ENCODE data around the gene ATP6V0E1.
A peak's percentile ranks its signal among the peaks of the same experiment; 100 is the strongest.

Gene ATP6V0E1

DNA sequence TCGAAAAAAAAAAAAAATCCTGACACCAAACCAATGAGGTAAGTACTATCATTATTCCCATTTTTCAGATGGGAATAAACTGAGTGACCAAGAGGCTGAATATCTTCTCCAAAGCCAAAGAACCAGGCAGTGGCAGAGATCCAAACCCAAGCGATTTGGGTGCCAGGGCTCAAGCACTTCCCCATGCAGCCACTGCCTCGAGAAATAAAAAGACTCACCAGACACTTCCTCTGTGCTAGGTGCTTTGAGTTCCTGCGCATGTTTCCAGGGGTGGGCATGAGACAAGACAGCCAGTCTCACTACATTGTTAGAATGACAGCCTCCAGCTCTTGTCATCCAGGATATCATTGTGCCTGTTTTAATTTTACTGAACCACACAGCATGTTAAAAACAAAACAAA, 26.6 kb upstream of the ATP6V0E1 start:
- DNase-seq (ENCODE audit: low read depth, low spot score) = no peak

DNA sequence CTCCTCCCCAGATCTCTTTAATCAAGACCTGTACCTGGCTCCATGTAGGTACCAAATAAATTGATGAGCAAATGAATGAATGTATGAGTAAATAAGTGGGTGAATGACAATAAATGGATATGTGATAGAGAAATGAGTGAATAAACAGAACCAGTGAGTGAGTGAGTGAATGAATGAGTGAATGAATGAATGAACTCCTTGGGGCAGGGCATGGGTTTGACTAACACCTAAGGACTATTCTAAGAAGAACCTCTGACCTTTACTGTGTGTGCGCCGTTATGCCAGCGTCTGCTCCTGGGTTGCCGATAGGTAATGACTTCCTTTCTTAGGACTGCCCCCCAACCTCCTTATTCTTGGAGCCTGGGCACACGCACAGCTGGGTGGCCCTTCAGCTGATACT, 26.1 kb upstream of the ATP6V0E1 start:
- no peak for DNase-seq (ENCODE audit: low read depth, low spot score)

DNA sequence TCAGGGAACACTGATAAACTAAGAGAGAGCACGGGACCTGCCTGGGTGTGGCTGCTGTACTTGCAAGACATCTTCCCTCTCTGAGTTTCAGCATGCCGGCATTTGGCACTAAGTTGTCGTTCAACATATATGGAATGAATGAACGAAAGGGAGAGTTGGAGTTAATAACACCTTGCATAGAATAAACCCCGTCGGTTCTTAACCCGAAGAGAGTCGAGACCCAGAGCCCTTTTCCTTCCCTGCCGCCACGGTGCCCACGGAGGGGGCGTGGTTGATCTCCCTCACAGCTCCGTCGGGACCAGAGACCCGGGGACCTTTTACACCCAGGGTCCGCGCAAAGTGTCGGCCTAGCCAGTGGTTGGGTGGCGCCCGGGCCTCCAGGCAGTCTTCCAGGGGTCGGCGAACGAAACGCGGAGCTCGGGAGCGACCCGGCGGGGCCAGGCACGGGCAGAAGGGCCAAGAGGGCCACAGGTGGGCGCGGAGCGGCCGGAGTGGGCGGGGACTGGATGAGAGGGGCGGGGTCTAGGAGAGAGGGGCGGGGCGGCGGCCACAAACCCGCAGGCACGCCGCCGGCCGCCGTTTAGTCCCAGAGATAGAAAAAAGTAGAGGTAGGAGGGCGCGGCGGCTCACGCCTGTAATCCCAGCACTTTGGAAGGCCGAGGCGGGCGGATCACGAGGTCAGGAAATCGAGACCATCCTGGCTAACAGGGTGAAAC, 25.1 kb upstream of the ATP6V0E1 start:
- DNase-seq (ENCODE audit: low read depth, low spot score) = peak; percentile 81

DNA sequence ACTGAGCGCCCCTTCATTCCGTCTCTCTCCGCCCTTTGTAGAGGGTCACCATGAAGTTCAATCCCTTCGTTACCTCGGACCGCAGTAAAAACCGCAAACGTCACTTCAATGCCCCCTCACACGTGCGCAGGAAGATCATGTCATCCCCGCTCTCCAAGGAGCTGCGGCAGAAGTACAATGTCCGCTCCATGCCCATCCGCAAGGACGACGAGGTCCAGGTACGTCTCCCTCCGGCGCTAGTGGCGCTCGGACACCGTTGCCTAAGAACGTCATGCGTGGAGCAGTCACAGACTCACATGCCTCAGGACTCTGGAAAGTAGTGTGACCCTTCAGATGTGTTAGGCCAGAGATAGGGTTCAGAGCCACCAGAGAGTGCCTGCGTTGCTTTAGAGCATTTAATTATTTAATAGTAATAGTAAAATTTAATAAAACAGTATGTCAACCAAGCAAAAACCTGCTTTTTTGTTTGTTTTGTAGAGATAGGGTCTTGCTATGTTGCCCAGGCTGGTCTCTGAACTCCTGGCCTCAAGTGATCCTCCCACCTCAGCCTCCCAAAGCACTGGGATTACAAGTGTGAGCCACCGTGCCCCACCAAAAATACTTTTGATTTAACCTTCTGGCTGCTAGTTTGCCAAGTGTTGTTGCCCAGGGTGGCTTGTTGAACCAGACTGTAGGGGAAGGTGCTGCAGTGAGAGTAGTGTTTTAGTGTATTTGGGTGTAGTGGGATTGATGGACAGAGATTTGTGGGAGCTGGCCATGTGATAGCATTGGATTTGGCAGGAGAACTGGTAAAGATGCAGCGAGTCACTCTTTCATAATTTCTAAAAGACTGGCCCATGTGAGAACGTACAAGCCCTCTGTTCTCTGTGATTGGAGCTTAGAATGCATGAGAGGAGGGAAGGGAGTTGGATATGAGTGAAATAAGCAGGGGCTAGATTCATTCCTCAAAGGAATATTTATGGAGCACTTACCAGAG, 23.5 kb upstream of the ATP6V0E1 start:
- no peak for DNase-seq (ENCODE audit: low read depth, low spot score)

DNA sequence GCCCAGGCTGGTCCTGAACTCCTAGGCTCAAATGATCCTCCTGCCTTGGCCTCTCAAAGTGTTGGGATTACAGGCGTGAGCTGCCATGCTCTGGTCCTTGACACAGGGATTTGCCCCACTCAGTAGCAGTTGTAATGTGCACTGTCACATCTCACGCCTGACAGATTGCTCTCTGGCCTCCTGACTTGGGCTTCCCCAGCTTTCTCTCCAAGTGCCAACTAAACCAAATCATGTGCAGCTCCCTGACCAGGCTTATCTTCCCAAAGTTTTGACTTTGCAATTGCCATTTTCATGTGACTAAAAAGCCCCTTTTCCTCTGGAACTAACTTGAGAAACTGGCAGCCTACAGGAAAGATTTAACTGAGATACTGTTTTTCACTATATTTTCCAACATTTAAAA, 13.7 kb upstream of the ATP6V0E1 start:
- DNase-seq (ENCODE audit: low read depth, low spot score) = no peak

DNA sequence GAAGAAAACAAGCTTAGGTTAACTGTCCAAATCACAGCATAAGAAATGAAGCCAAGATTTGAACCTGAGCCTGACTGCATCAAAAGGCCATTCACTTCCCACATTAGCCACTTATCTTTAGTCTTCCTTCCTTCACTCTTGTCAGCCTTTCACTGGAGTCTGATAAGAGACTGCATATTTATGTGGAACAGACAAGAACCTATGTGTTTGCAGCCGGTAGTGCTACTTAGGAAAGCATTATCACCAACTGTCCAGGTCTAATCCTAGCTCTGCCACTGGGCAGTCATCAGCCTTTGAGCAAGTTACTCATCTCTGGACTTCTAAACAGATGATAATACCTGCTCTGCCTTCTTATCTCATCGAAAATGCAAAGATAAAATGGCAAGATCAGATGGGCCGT, 12.1 kb upstream of the ATP6V0E1 start:
- no peak for DNase-seq (ENCODE audit: low read depth, low spot score)

DNA sequence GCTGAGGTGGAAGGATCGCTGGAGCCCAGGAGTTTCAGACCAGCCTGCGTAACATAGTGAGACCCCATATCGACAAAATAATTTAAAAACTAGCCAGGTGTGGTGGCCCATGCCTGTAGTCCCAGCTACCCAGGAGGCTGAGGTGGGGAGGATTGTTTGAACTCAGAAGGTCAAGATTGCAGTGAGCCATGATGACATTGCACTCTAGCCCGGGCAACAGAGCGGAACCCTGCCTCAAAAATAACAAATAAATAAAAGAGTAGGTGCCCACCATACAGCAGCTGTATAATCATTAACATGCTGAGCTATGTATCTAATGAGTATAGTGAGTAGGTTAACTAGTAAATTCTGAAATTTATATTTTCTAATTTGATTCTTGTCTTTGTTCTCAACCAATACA, 11.0 kb upstream of the ATP6V0E1 start:
- DNase-seq (ENCODE audit: low read depth, low spot score) = no peak

DNA sequence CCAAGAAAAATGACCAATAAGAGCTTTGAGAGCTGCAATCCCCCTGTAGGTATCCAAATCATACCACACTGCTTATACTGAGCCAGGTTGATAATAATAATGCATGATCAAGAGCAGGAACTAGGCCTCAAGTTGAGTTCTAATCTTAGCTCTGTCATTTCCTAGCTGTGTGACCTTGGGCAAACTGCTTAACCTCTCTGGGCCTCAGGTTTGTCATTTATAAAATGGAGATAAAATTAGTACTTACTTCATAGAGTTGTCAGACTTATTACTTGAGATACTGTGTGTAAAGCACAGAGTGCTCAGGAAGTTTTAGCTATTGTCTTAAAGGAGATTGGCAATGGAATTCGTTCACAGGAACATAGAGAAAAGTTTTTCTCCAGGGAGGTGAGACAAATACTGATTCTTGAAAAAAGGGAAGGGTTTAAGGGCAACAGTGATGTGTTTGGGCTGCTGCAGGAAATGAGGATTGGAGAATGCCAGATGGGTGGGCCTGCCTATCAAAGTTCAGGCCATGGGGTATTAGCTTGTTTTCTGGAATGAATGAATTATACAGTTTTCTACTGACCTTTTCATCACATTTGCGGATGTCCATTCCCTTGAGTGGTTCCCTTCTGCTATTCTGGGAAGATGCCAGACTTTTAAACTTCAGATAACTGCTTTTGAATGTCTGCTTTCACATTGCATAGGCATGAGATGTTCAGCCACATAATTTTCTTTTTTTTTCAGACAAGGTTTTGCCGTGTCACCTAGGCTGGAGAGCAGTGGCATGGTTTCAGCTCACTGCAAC, 10.2 kb upstream of the ATP6V0E1 start:
- peak; percentile 62 for DNase-seq (ENCODE audit: low read depth, low spot score)

DNA sequence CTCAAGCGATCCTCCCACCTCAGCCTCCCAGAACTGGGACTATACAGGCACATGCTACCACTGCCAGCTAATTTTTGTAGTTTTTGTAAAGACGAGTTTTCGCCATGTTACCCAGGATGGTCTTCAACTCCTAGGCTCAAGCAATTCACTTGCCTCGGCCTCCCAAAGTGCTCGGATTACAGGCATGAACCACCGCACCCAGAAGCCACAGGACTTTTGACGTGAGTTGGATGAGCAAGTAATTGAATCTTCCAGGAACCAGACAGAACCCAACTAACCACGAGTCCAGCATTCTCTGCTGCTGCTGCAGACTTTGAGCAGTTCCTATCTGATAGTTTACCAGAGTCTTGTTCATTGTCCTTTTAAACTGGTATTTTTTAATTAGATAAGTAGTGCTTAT, 9.6 kb upstream of the ATP6V0E1 start:
- peak; percentile 35 for DNase-seq (ENCODE audit: low read depth, low spot score)

DNA sequence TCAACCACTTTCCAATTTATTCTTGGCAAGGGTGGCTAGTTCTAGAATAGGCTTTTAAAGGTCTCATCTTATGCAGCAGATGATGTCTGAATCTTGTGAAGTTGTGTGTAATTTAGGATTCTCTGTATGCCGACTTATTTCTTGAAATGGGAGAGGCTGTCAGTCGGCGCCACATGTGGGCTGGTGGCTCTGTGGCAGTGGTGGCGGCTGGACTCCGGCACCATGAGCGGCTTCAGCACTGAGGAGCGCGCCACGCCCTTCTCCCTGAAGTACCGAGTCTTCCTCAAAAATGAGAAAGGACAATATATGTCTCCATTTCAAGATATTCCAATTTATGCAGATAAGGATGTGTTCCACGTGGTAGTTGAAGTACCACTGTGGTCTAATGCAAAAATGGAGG, 8.3 kb upstream of the ATP6V0E1 start:
- no peak for DNase-seq (ENCODE audit: low read depth, low spot score)

DNA sequence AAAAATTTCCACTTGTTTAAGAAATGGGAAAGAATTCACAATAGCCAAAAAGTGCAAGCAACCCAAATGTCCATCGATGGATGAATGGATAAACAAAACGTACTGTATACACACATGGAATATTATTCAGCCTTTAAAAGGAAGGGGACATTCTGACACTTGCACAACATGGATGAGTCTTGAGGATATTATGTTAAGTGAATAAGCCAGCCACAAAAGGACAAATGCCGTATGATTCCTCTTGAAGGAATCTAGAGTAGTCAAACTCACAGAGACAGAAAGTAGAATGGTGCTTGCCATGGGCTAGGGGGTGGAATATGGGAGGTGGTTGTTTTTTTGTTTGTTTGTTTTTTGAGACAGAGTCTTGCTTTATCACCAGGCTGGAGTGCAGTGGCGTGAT, 3.8 kb upstream of the ATP6V0E1 start:
- no peak for DNase-seq (ENCODE audit: low read depth, low spot score)

DNA sequence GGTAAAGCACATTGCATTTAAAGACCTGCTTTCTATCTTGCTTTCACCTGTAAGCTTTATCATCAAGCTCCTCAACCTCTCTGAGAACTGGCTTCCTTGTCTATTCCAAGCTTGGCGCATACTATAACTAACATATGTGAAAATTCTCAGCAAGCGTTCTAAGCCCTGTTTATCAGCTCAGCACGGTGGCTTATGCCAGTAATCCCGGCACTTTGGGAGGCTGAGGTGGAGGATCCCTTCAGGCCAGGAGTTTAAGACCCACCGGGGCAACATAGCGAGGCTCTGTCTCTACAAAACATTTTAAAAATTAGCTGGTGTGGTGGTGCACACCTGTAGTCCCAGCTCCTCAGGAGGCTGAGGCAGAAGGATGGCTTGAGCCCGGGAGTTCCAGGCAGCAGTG, 1.6 kb upstream of the ATP6V0E1 start:
- no peak for DNase-seq (ENCODE audit: low read depth, low spot score)

DNA sequence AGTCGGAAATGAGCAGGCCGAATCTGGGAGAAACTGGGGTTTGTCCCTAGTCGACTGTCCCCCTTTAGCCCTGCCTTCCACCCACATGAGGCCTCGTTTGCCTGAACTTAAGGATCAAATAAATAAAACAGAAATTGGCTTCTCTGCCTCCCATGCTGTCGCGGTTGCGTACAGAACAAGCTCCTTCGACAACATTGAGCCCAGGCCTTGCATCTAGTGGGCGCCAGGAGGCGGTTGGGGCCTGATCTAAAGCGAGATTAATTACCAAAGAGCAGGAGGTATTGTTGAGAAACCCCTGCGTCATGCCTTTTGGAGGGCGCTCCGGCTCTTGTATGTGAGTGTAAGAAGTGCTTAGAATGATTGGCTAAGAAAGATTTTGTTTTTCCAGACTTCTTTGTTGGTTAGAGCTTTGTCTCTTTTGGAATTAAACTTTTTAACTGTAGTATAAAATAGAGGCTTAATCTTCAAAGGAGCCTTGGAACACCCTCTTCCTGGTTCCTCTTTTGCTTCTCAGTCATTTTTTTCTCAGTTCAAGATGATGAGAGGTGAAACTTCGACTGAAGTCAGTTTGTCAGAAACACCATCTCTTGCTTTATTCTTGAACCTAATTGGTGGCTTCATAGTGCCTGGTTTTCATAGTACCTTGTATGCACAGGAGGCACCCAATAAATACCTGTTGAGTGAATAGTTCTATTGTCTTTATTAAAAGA, 828 bp downstream of the ATP6V0E1 start:
- DNase-seq (ENCODE audit: low read depth, low spot score) = peak; percentile 93

DNA sequence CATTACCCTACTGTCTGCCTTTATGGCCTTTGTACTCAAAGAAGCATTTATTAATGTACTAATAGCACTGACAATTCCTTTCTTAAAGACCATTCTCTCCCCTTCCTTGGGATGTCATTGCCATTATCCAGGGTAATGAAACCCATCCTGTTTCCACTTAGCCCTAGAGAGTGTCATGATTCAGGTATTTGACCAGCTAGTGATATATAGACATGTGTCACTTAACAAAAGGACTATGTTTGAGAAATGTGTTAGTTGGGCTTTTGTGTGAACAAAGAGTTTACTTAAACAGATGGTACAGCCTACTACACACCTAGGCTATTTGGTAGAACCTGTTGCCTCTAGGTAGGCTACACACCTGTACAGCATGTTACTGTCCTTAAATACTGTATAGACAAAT, 2.0 kb downstream of the ATP6V0E1 start:
- DNase-seq (ENCODE audit: low read depth, low spot score) = no peak

DNA sequence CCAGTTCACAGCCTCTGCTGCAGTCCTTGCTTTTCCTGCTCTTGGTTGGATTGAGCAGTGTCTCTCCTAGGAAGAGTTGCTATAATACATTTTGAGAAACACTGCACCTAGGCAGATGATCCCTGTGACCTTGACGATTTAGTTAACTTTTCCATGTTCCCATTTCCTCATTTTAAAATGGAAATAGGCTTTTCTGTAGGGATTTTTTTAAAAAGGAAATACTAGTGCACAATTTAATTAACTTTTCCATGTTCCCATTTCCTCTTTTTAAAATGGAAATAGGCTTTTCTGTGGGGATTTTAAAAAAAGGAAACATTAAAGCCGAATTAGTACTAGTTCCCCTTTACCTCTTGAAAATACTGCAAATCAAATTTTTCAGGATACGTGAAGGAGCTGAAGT, 4.7 kb downstream of the ATP6V0E1 start:
- no peak for DNase-seq (ENCODE audit: low read depth, low spot score)

DNA sequence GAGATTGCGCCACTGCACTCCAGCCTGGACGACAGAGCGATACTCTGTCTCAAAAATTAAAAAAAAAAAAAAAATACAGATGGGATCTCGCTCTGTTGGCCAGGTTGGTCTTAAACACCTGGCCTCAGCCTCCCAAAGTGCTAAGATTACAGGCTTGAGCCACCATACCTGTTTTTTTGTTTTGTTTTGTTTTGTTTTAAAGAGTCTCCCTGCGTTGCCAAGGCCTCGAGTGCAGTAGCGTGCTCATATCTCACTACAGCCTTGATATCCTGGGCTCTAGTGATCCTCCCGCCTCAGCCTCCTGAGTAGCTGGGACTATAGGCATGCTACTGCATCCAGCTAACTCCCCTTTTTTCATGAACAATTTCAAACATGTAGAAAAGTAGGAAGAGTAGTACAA, 7.2 kb downstream of the ATP6V0E1 start:
- DNase-seq (ENCODE audit: low read depth, low spot score) = no peak

DNA sequence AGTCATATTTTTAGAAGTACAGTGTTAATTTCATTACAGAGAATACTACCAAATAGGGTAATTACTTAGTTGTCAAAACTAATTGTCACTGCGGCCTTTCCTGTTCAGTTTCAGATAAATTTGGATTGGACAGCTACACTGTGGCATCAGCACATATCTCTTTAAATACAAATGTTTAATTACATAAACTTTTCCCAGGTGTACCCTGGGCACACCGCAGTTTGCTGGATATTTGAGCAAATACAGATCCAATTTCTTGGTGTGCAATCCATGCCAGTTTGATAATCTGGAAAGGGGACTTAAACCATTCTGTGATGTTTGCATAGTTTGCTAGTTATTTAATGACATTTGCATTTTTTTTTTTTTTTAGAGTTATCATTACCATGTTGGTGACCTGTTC, 10.8 kb downstream of the ATP6V0E1 start:
- no peak for DNase-seq (ENCODE audit: low read depth, low spot score)

DNA sequence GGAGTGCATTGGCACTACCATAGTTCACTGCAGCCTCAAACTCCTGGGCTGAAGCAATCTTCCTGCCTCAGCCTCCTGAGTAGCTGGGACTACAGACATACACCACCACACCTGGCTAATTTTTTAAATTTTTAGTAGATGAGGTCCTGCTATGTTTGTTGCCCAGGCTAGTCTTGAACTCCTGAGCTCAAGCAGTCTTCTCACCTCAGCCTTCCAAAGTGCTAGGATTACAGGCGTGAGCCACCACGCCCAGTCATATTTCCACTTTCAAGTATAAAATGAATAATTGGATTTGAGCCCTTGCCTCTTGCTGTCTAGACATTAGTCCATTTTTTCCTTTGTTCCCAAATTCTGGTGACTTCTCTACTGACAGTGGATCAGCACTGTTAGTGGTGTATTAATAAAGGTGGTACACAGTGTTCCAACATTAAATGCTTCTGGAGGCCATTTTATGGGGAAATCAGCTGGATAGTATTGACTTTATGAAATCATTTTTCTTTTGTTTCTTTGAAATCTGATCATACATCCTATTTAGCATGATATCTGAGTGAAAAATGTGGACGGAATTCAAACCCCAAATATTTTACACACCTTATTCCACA, 15.9 kb downstream of the ATP6V0E1 start:
- no peak for DNase-seq (ENCODE audit: low read depth, low spot score)

DNA sequence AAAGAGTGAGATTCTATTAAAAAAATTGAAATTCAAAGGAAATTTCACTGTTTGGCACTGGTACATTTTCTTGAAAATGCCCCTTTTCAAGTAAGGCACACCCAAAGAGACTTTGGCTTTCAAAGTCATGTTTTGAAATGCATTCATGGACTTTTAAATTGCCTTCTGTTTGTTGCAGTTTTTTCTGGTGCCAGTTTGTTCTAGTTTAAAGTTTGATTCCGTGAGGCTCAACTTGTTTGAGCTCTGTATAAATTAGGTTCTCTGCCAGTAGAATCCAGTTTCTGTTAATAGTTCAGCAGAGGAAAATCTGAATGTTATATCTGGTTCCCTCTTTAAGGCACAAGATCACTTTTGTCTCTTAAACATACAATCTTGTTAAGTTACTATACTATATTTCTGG, 16.4 kb downstream of the ATP6V0E1 start:
- DNase-seq (ENCODE audit: low read depth, low spot score) = no peak

DNA sequence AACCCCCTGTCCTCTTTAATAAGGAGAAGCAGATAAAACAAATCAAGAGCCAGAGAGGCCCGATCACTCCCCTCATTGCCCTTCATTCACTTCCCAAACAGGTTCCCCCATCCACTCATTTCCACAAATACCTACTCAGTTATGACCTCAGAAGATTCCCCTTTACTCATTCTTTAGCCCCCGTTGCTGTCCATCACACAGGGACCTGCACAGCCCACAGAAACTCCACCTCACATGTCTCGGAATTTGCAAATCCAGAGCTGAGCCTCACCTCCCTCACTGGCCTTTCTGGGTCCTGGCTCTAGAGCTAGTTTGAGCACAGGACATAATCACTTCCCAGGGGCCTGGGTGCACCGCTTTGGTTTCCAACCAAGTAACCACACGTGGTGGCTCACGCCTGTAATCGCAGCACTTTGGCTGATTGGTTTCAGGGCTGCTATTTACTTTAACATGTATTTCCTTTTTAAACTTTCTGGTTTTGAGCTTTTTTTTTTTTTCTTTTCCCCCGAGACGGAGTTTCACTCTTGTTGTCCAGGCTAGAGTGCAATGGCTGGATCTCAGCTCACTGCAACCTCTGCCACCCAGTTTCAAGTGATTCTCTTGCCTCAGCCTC, 17.8 kb downstream of the ATP6V0E1 start:
- DNase-seq (ENCODE audit: low read depth, low spot score) = no peak

DNA sequence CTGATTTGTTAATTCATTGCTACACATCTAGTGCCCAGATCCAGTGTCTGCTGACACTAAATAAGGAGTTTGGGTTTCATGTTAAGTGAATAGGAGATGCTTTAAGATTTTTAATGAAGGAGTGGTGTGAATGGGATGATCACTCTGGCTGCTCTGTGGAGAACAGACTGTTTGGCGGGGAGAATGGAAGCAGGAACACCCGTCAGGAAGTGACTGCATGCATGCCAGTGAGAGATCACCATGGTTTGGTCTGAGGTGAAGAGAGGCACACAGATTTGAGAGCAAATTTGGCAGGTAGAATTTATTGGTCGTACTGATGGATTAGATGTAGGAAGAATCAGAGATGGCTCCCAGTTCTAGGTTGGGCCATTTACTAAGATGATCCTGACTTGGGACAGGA, 19.8 kb downstream of the ATP6V0E1 start:
- DNase-seq (ENCODE audit: low read depth, low spot score) = no peak
